Vagina (tissue), 2 donors: ENCODE results near the gene USP14. TPM values are rescaled to one million over a fixed set of nuclear protein-coding genes. Genes with fewer than 3 reads are reported as not detected.

Experiments used
- DNase-seq, 2 donors: peaks; one replicate each; pipeline ENCODE4 v3.0.0-alpha.2; 2017; ENCODE audit errors: extremely low spot score in 2 of 2
- H3K27ac ChIP-seq: fragments of 200-600 bp; sonication (generic); one replicate; pipeline ENCODE4 v1.5.1; 2019
- H3K27me3 ChIP-seq: fragments of 200-600 bp; sonication (generic); one replicate; pipeline ENCODE4 v1.5.1; 2019
- H3K36me3 ChIP-seq, 2 donors: fragments of 200-600 bp; sonication (generic); one replicate each; pipeline ENCODE4 v1.5.1; 2017 to 2019
- H3K4me1 ChIP-seq: fragments of 200-600 bp; sonication (generic); one replicate; pipeline ENCODE4 v1.5.1; 2019
- H3K4me3 ChIP-seq, 2 donors: fragments of 200-600 bp; sonication (generic); 1 replicate in 1 of 2; 2 replicates in 1 of 2; pipeline ENCODE4 v1.5.1; 2016 to 2019
- H3K9me3 ChIP-seq: fragments of 200-600 bp; sonication (generic); one replicate; pipeline ENCODE4 v1.5.1; 2019
- CTCF ChIP-seq, 3 experiments: fragments of 450-650 bp in 2 of 3; fragments of 200-600 bp in 1 of 3; sonication (generic) in 1 of 3; IDR thresholded peaks; one replicate each; pipeline ENCODE4 v1.5.1; 2017 to 2019; ENCODE audit warnings: antibody characterized with exemption in 3 of 3, mild to moderate bottlenecking in 2 of 3, moderate library complexity in 2 of 3
- POLR2A ChIP-seq, 2 donors: fragments of 450-650 bp; IDR thresholded peaks; one replicate each; pipeline ENCODE4 v1.6.1; 2017; ENCODE audit warnings: antibody characterized with exemption in 2 of 2, mild to moderate bottlenecking in 2 of 2, moderate library complexity in 2 of 2
- POLR2AphosphoS5 ChIP-seq, 2 donors: sonication (generic); formaldehyde crosslinking; IDR thresholded peaks; one replicate each; pipeline ENCODE4 v1.9.0; 2017; ENCODE audit warnings: antibody characterized with exemption in 2 of 2, mild to moderate bottlenecking in 2 of 2, low read depth in 1 of 2; ENCODE audit not compliant: insufficient read depth in 1 of 2
- intact Hi-C: fragments of 100-400 bp; cut with DNase I; formaldehyde crosslinking; loops from one replicate; pipeline ENCODE4 v1.15.1; 2023
- total RNA-seq: library from RNA; depleted of rRNA; stranded (reverse); fragments of >200 nt; gene quantifications from one replicate; pipeline ENCODE4 v1.2.3, GENCODE V29; 2016

USP14 gene
- total RNA-seq, 1 donor from 2014 or later = 26.3 TPM

- DNase-seq = no peak
- Histone ChIP-seq H3K9me3 (no peaks in the 10 kb centered on the region), H3K36me3 (peaks cover 0 to 13% of the 10 kb centered on the region in 2 donors), H3K4me1 (peaks cover 25% of the 10 kb centered on the region), H3K27ac (no peak overlapping the region), H3K27me3 (no peaks in the 10 kb centered on the region), H3K4me3 (no peak overlapping the region)
- intact Hi-C loops = no loop called here
- TF ChIP-seq CTCF (IDR thresholded peaks at IDR 0.05) (no peak), POLR2AphosphoS5 (IDR thresholded peaks at IDR 0.05; ENCODE audit: insufficient read depth in 1 of 2, low read depth in 1 of 2) (no peak), POLR2A (IDR thresholded peaks at IDR 0.05) (no peak)
Observed at GRCh38 chr18:160831-161570, 2.6 kb downstream of the USP14 start.

GRCh38 chr18:172361-172760 lies 14.0 kb downstream of the USP14 start:
- intact Hi-C loops = no loop called here
- H3K27ac ChIP-seq = no peak overlapping the region
- no peaks in the 10 kb centered on the region for H3K4me1 ChIP-seq
- H3K4me3 ChIP-seq = no peak overlapping the region
- no peaks in the 10 kb centered on the region for H3K27me3 ChIP-seq
- H3K9me3 ChIP-seq = no peaks in the 10 kb centered on the region
- no peak for DNase-seq
- no peak for TF ChIP-seq CTCF (IDR thresholded peaks at IDR 0.05)
- TF ChIP-seq POLR2A (IDR thresholded peaks at IDR 0.05) = no peak
- TF ChIP-seq POLR2AphosphoS5 (IDR thresholded peaks at IDR 0.05; ENCODE audit: insufficient read depth in 1 of 2, low read depth in 1 of 2) = no peak
- H3K36me3 ChIP-seq = peaks cover 0 to 17% of the 10 kb centered on the region in 2 donors

- TF ChIP-seq CTCF (IDR thresholded peaks at IDR 0.05) (no peak), POLR2AphosphoS5 (IDR thresholded peaks at IDR 0.05; ENCODE audit: insufficient read depth in 1 of 2, low read depth in 1 of 2) (no peak), POLR2A (IDR thresholded peaks at IDR 0.05) (no peak)
- Histone ChIP-seq H3K27ac (no peak overlapping the region), H3K4me3 (no peak overlapping the region), H3K4me1 (no peaks in the 10 kb centered on the region), H3K27me3 (no peaks in the 10 kb centered on the region), H3K9me3 (no peaks in the 10 kb centered on the region), H3K36me3 (peaks cover 0 to 6% of the 10 kb centered on the region in 2 donors)
- intact Hi-C loops = no loop called here
- DNase-seq = no peak
Observed at GRCh38 chr18:179499-179898, 21.1 kb downstream of the USP14 start.

- no peak overlapping the region for H3K27ac ChIP-seq
- H3K36me3 ChIP-seq = peaks cover 0 to 10% of the 10 kb centered on the region in 2 donors
Observed at GRCh38 chr18:181711-182110, 23.4 kb downstream of the USP14 start.

More at GRCh38 chr18:181711-182110, 23.4 kb downstream of the USP14 start:
- Histone ChIP-seq H3K4me1 (no peaks in the 10 kb centered on the region), H3K4me3 (no peak overlapping the region), H3K27me3 (no peaks in the 10 kb centered on the region), H3K9me3 (no peaks in the 10 kb centered on the region)
- no peak for TF ChIP-seq CTCF (IDR thresholded peaks at IDR 0.05)
- TF ChIP-seq POLR2A (IDR thresholded peaks at IDR 0.05) = no peak
- no peak for TF ChIP-seq POLR2AphosphoS5 (IDR thresholded peaks at IDR 0.05; ENCODE audit: insufficient read depth in 1 of 2, low read depth in 1 of 2)
- DNase-seq = no peak
- intact Hi-C loops = no loop called here
